Left ventricle myocardium superior (tissue), 1 donor: ENCODE results near the gene ARL11. TPM values are rescaled to one million over a fixed set of nuclear protein-coding genes. Genes with fewer than 3 reads are reported as not detected.
A peak's percentile ranks its signal among the peaks of the same experiment; 100 is the strongest.

Experiments
- ATAC-seq: fragments of 200-7000 bp; cut with Tn5 transposase; one replicate; pipeline ENCODE4 v1.9.1; 2020; ENCODE audit warnings: mild to moderate bottlenecking, moderate library complexity
- DNase-seq: peaks from one replicate; pipeline ENCODE4 v3.0.0-alpha.2; 2020
- intact Hi-C: fragments of 100-400 bp; cut with micrococcal nuclease; formaldehyde crosslinking; loops from one replicate; pipeline ENCODE4 v1.11.0; 2022
- total RNA-seq: library from RNA; stranded (reverse); fragmentation: NEBNext Ultra II Directional; extraction: Animal tissue kit (Norgen Biotek cat#: 25700); gene quantifications from one replicate; pipeline ENCODE4 v1.2.1, GENCODE V29; 2021
- donor health status: DM: no; HTN: yes; CAD: no; lungs with severe emphysema.

Gene ARL11
- total RNA-seq, 1 donor from 2014 or later, result 0.22 TPM

DNA sequence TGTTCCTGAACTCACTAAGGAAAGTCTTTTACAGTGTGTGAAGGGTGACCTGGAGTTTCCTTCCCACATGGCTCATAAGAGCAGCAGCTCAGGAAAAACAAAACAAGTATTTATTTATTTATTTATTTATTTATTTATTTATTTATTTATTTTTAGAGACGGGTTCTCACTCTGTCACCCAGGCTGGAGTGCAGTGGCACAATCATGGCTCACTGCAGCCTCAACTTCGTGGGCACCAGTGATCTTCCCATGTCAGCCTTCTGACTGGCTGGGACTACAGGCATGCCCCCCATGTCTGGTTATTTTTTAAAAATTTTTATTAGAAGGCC is 10.4 kb downstream of the ARL11 start:
- no peak for ATAC-seq
- intact Hi-C loops, result no loop called here
- no peak for DNase-seq

- DNase-seq (peak; percentile 60), ATAC-seq (peak; percentile 87)
- intact Hi-C loops, result no loop called here
Measured at GRCh38 chr13:49641801-49642291, 13.5 kb downstream of the ARL11 start.

- ATAC-seq (peak; percentile 62), DNase-seq (no peak)
- intact Hi-C loops, result no loop called here
Measured at GRCh38 chr13:49643035-49643646, 14.8 kb downstream of the ARL11 start.

DNA sequence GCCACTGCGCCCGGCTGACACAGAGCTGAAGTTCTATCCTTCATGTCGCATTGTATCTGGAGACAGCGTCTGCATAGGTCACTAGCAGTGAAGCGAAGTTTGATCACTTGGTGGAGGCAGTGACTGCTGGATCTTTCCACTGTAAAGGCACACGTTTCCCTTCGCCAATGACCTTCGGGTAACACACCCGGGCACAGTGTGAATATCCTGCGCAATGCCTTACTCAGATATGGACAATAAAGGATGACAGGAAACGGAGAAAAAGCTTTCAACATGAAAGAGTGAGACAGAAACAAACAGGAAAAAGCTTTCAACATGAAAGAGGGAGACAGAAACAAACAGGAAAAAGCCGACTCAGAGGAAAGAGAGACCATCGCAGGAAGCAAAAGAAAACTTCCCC is 17.1 kb downstream of the ARL11 start:
- no peak for DNase-seq
- ATAC-seq, result no peak
- intact Hi-C loops, result no loop called here

GRCh38 chr13:49646688-49647087 is 18.4 kb downstream of the ARL11 start:
- DNase-seq, result no peak
- no peak for ATAC-seq
- intact Hi-C loops, result no loop called here

- peak; percentile 65 for ATAC-seq
- no peak for DNase-seq
- intact Hi-C loops, result no loop called here
Measured at GRCh38 chr13:49649244-49649962, 21.1 kb downstream of the ARL11 start.

DNA sequence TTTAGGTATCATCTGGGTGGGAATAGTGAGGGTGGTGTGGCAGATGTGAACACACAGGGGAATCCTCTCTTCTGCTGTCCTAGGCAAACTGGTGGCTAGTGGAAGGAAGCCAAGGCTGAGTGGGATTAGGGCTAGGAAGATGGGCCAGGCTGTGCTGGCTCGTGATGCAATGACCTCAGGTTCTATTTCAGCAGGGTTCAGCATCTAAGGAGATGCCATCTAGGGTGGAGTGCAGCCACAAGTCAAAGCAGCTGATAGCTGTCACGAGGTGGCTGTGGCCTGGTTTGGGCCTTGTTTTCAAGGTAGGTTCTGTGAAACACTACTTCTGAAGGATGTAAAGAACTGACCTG is 21.6 kb downstream of the ARL11 start:
- intact Hi-C loops, result no loop called here
- ATAC-seq, result peak; percentile 10
- no peak for DNase-seq

- ATAC-seq, result no peak
- intact Hi-C loops, result no loop called here
- no peak for DNase-seq
Measured at GRCh38 chr13:49651570-49652354, 23.5 kb downstream of the ARL11 start.

- DNase-seq, result no peak
- intact Hi-C loops, result no loop called here
- ATAC-seq, result peak; percentile 59
Measured at GRCh38 chr13:49652355-49653305, 24.3 kb downstream of the ARL11 start.

DNA sequence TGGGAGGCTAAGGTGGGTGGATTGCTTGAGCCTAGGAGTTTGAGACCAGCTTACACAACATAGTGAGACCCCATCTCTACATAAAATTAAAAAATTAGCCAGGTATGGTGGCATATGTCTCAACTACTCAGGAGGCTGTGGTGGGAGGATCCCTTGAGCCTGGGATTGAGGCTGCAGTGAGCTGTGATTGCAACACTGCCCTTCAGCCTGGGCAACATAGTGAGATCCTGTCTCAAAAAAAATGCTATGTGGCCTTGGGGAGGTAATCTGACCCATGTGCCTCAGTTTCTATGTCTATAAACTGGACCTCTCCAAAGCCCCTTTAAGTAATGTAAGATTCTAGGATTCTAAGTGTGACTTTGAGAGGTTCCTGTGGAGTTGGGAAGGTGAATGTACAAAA is 25.2 kb downstream of the ARL11 start:
- no peak for DNase-seq
- intact Hi-C loops, result no loop called here
- ATAC-seq, result no peak

DNA sequence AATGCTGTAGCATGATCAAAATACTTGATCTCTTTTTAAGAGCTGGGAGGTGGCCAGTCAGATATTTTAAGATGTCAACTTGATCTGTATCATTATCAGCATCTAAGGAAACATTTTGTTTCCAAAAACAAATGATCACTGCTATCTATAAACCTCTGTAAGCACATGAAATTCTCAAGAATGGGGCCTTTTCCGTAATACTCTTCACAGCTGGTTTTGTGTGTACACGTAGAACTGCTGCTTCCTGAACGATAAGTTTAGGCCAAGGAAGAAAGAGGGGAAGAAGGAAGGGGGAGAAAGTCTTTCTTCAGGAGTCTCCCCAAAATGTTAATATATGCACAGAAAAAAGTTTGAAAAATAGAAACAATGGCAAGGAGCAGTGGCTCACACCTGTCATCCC is 25.7 kb downstream of the ARL11 start:
- intact Hi-C loops, result no loop called here

GRCh38 chr13:49655906-49656305 is 27.6 kb downstream of the ARL11 start:
- ATAC-seq (no peak), DNase-seq (no peak)
- intact Hi-C loops, result no loop called here

More for the DNA sequence above, 25.7 kb downstream of the ARL11 start:
- no peak for ATAC-seq
- DNase-seq, result no peak

DNA sequence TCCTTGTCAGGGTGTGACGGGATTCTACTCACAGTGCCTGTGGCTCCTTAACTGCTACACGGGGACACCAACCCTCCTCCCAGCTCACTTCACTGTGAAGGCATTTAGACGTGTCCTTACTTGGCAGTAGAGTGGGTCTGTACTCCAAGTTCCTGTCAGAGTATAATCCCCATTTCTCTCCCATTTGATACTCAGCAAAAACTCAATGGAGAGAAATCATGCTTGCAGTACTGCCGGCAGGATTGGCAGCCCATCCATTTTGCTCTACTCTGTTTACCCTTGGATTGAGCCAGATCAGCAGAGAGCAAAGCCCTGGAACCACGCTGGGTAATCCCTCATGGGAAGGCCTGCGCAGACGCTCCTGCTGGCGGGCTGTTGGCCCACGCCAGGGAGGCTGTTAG is 28.9 kb downstream of the ARL11 start:
- DNase-seq, result no peak
- ATAC-seq, result no peak
- intact Hi-C loops, result no loop called here

GRCh38 chr13:49664606-49665005 is 36.3 kb downstream of the ARL11 start:
- intact Hi-C loops, result loop anchor here (10.0 kb wide), 1 partner anchor 190 kb away; no protein-coding TSS in a partner anchor
- ATAC-seq, result no peak
- no peak for DNase-seq

DNA sequence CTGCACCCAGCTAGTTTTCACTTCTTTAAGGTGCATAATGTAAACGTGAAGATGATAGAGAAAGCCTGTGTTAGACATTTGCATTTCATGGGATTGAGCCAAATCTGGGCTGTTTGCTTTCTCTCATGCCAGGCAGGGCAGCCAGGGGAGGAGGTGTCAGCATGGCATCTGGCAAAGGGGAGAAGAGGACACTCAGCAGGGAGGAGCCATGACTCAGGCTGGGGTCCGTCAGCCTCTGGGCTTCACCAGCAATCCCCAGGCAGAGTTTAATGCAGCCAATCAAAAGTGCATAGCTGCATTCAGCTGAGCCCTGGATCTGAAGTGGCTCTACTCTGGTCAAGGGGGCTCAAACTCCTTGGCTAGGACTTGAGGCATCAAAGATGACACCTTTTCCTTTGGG is 39.5 kb downstream of the ARL11 start:
- intact Hi-C loops, result loop anchor here (10.0 kb wide), 1 partner anchor 187 kb away; no protein-coding TSS in a partner anchor
- DNase-seq (no peak), ATAC-seq (no peak)

DNA sequence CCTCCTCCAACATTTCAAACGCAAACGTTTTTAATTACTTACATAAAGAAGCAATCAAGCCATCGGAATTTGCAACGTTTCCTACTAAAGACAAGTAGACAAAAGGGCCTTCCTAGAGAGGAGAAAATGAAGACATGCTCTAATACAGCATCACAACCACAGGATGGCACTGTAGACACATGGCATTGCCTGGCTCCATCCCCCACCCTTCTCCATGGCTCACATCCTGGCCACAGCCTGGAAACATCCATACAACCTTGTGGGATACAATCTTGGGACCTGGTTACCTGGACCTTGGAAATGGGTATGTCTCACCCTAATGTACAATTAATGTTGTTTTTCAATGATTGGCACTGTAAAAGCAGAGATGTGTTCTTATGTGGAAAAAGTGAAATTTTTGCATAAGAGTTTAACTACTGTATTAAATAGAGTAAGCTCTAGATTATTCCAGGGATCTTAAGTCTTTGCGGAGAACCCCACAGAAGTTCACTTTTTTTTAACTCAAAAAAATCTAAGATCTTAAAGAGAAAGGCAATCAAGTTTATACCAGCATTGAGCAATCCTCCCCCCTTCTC is 41.5 kb downstream of the ARL11 start:
- intact Hi-C loops, result loop anchor here (10.0 kb wide), 1 partner anchor 185 kb away; no protein-coding TSS in a partner anchor
- DNase-seq (peak; percentile 42), ATAC-seq (peak; percentile 92)

DNA sequence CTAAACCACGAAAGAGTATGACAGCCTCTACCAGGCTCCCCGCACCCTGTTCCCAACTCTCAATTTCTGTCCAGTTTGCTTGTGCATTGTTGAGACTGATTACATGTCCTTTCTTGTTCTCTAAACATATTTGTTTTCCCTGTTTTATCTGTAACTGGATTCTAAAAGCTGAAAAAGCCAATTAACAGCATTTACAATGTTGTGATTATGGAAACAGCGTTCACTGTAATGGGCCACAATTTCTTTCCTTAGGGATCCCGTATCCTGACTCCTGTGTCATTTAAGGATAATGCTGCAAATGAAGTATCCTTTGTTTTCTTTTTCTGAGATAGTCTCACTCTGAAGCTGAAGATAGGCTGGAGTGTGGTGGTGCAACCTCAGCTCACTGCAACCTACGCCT is 42.5 kb downstream of the ARL11 start:
- DNase-seq (no peak), ATAC-seq (no peak)
- intact Hi-C loops, result no loop called here

GRCh38 chr13:49676581-49677298 is 48.4 kb downstream of the ARL11 start:
- DNase-seq (no peak), ATAC-seq (no peak)
- intact Hi-C loops, result no loop called here
